Heart left ventricle (tissue), 13 donors: ENCODE measurements around the gene PXMP4.

Experiments used
- POLR2A ChIP-seq, 2 donors: fragments of 450-650 bp; IDR thresholded peaks; one replicate each; pipeline ENCODE4 v1.6.1; 2017; ENCODE audit warnings: antibody characterized with exemption in 2 of 2, mild to moderate bottlenecking in 2 of 2, moderate library complexity in 2 of 2
- TF ChIP-seq, protein P1 (sequence below), 12 donors: fragments of 200-600 bp; sonication (generic) in 4 of 12; IDR thresholded peaks; one replicate each; pipeline versions ENCODE4 v1.5.0 to v1.8.0; 2018 to 2022; ENCODE audit warnings: antibody characterized with exemption in 12 of 12, mild to moderate bottlenecking in 5 of 12
- donor health status: ischemic (EF 13 %, LVEDD 7.1; RV severe dilation, severe dysfunction).
- donor health status: DM: no; HTN: yes; CAD: no.
- donor health status: DM: no; HTN: no; CAD: no.
- donor health status: ischemic (EF 25% LVEDD 6.9; RV normal size, moderate dysfunction).
- donor health status: ischemic (EF 25% LVEDD 5.7; RV mildly dilated, moderate dysfunction).
- donor health status: ischemic (EF 35%, LVEDD 5.7; RV mildly dilated, moderate dysfunction).
- donor health status: nonischemic (EF 11% LVEDD 7.7; RV severe dilation, severe dysfunction).
- donor health status: DM: yes; HTN: yes; CAD: no.
- donor health status: PGD.
- donor health status: ischemic (EF 29% LVEDD 5.4; RV normal size, mild dysfunction).
- donor health status: nonischemic (EF 23%, LVEDD 6.1; RV moderate dilation, normal function).

DNA sequence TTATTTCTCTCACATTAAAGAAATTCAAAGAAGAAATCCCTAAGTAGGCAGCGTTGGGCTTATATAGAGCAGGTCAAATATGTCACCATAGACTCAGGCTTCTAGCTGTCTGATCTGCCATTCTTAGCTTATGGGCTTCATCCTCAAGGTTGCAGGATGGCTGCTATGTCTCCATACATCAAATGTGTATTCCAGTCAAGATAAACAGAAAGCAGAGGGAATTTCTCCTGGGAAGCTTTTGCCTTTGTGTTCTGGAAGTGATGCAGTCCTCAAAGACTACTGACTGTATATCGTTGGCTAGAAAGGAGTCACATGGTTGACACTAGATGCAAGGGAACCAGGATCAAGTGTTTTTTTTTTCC, 47.6 kb upstream of the PXMP4 start:
- TF ChIP-seq, protein P1, sequence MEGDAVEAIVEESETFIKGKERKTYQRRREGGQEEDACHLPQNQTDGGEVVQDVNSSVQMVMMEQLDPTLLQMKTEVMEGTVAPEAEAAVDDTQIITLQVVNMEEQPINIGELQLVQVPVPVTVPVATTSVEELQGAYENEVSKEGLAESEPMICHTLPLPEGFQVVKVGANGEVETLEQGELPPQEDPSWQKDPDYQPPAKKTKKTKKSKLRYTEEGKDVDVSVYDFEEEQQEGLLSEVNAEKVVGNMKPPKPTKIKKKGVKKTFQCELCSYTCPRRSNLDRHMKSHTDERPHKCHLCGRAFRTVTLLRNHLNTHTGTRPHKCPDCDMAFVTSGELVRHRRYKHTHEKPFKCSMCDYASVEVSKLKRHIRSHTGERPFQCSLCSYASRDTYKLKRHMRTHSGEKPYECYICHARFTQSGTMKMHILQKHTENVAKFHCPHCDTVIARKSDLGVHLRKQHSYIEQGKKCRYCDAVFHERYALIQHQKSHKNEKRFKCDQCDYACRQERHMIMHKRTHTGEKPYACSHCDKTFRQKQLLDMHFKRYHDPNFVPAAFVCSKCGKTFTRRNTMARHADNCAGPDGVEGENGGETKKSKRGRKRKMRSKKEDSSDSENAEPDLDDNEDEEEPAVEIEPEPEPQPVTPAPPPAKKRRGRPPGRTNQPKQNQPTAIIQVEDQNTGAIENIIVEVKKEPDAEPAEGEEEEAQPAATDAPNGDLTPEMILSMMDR (IDR thresholded peaks at IDR 0.05), result no peak
- no peak for TF ChIP-seq POLR2A (IDR thresholded peaks at IDR 0.05)
